ENCODE measurements around the gene POLQ.
"Not testable (repeated sequence)": the region's sequence is repeated elsewhere in the genome, so short reads cannot be mapped to it uniquely, and the experiment has no call there.

The POLQ gene

GRCh38 chr3:121505256-121505655 is 40.5 kb downstream of the POLQ start:
- DNase-seq, result no peak

- no peak for DNase-seq
These were observed 41.2 kb downstream of the POLQ start for GRCh38 chr3:121504618-121505017.

GRCh38 chr3:121496786-121497185 is 49.0 kb downstream of the POLQ start:
- no peak for DNase-seq

GRCh38 chr3:121493431-121493830 is 52.4 kb downstream of the POLQ start:
- DNase-seq, result no peak

GRCh38 chr3:121491683-121492320 is 54.0 kb downstream of the POLQ start:
- DNase-seq, result no peak

- no peak for DNase-seq
These were observed 55.6 kb downstream of the POLQ start for GRCh38 chr3:121490161-121490560.

GRCh38 chr3:121488628-121489027 is 57.2 kb downstream of the POLQ start:
- DNase-seq, result no peak

GRCh38 chr3:121483290-121483689 is 62.5 kb downstream of the POLQ start:
- DNase-seq, result no peak

- no peak for DNase-seq
These were observed 63.1 kb downstream of the POLQ start for GRCh38 chr3:121482660-121483059.

GRCh38 chr3:121481106-121481880 is 64.5 kb downstream of the POLQ start:
- no peak for DNase-seq

GRCh38 chr3:121477589-121477988 is 68.2 kb downstream of the POLQ start:
- DNase-seq, result no peak

GRCh38 chr3:121473001-121473400 is 72.8 kb downstream of the POLQ start:
- no peak for DNase-seq

GRCh38 chr3:121467085-121467484 is 78.7 kb downstream of the POLQ start:
- DNase-seq, result no peak

GRCh38 chr3:121463745-121464144 is 82.0 kb downstream of the POLQ start:
- DNase-seq, result no peak

GRCh38 chr3:121462565-121462964 is 83.2 kb downstream of the POLQ start:
- no peak for DNase-seq

- not testable (repeated sequence) for DNase-seq
These were observed 94.0 kb downstream of the POLQ start for GRCh38 chr3:121451752-121452151.

- no peak for DNase-seq
These were observed 102.3 kb downstream of the POLQ start for GRCh38 chr3:121443456-121443855.

- no peak for DNase-seq
These were observed 109.1 kb downstream of the POLQ start for GRCh38 chr3:121436641-121437040.

- DNase-seq, result no peak
These were observed 109.7 kb downstream of the POLQ start for GRCh38 chr3:121436074-121436473.

- no peak for DNase-seq
These were observed 113.9 kb downstream of the POLQ start for GRCh38 chr3:121431726-121432517.

- DNase-seq, result no peak
These were observed 115.0 kb downstream of the POLQ start for GRCh38 chr3:121430664-121431215.

GRCh38 chr3:121424549-121424948 is 121.2 kb downstream of the POLQ start:
- DNase-seq, result no peak

- DNase-seq, result no peak
These were observed 127.6 kb downstream of the POLQ start for GRCh38 chr3:121418182-121418581.

- no peak for DNase-seq
These were observed 130.9 kb downstream of the POLQ start for GRCh38 chr3:121414924-121415323.
